H7 (cell line): ENCODE results near the gene SYT13. TPM values are rescaled to one million over a fixed set of nuclear protein-coding genes. Genes with fewer than 3 reads are reported as not detected.

ENCODE experiments used
- DNase-seq: peaks from one replicate; pipeline ENCODE4 v3.0.0; 2012
- H3K27me3 ChIP-seq: 2 replicates; pipeline ENCODE4 v1.6.0; 2011; ENCODE audit warnings: mild to moderate bottlenecking, low read length; ENCODE audit not compliant: control insufficient read depth, insufficient read depth
- H3K36me3 ChIP-seq: replicated peaks from 2 replicates; pipeline ENCODE4 v1.5.1; 2011; ENCODE audit warnings: low read length; ENCODE audit not compliant: control insufficient read depth, insufficient read depth
- H3K4me3 ChIP-seq: 2 replicates; pipeline ENCODE4 v1.5.1; 2011; ENCODE audit warnings: low read depth, mild to moderate bottlenecking, control low read depth, low read length, moderate library complexity; ENCODE audit not compliant: insufficient read depth
- total RNA-seq: library from RNA; depleted of rRNA; stranded (reverse); fragments of >200 nt; shearing (Covaris generic); gene quantifications from 2 replicates; pipeline ENCODE4 v1.2.3, GENCODE V29; 2014

The SYT13 gene
- total RNA-seq, 1 experiment from 2014 or later = 6.1 TPM

DNA sequence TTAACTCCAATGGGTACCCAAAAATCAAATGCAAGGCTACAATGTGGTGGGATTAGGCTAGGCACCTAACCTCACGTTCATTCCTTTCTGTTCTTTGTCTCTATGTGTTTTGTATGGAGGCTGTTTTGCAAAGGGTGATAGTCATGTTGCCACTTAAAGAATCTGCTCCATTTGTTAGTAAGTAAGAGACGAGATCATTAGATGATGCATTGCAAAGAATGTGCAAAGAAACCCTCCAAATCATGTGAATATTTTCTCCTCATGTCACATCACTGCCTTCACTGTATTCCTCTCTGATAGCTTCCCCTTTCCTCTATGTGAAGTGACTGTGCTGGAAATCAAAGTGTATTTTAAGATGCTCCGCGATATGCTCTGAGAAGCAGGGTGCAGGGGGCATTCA is 11.9 kb downstream of the SYT13 start:
- H3K27me3 ChIP-seq = no peaks in the 10 kb centered on the region; the same call in none of the 2 replicates
- DNase-seq = no peak
- no peak overlapping the region for H3K4me3 ChIP-seq
- no peaks in the 10 kb centered on the region for H3K36me3 ChIP-seq

GRCh38 chr11:45273509-45273908 is 12.6 kb downstream of the SYT13 start:
- H3K4me3 ChIP-seq = no peak overlapping the region
- H3K36me3 ChIP-seq = no peaks in the 10 kb centered on the region
- DNase-seq = no peak
- no peaks in the 10 kb centered on the region; the same call in none of the 2 replicates for H3K27me3 ChIP-seq

DNA sequence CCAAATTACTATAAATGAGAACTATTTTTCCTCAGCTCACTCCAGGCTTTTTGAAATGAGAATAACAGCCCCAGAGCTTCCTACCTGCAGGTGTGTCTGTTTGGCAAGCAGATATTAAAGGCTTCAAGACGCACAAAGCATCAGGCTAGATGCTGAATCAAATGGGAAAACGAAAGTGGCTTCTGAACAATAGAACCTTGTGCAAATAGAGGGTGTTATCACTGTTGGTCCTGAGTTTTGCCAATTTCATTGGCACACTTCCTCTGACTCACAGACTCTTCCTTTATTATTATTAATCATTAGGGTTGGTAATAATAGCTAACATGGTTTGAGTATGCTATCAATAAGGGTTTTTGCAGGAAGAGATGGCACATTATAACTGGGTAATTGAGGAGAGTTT is 13.4 kb downstream of the SYT13 start:
- no peaks in the 10 kb centered on the region for H3K36me3 ChIP-seq
- no peaks in the 10 kb centered on the region; the same call in none of the 2 replicates for H3K27me3 ChIP-seq
- H3K4me3 ChIP-seq = no peak overlapping the region
- DNase-seq = no peak

GRCh38 chr11:45270946-45271716 is 15.0 kb downstream of the SYT13 start:
- DNase-seq = no peak
- H3K27me3 ChIP-seq = peaks cover 2% of the 10 kb centered on the region
- H3K4me3 ChIP-seq = no peak overlapping the region
- H3K36me3 ChIP-seq = no peaks in the 10 kb centered on the region

DNA sequence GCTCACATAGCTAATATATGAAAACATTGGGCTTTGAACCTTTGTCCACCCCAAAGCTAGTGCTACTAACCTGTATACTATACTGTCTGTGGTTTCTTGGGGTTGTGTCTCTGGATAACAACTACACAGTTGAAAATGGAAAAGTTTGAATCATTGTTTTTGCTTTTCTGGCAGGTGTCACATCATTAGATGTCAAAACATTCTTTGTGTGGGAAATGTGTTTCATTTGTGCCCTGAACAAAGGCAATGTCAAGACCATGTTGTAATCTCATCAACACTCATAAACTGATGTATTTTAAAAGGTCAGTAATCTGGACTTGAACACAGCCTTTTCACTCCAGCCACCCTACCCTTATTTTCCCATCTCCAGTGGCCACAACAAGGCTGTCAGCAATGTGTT is 16.5 kb downstream of the SYT13 start:
- H3K36me3 ChIP-seq = no peaks in the 10 kb centered on the region
- peaks cover 2% of the 10 kb centered on the region; the same call in 1 of the 2 replicates for H3K27me3 ChIP-seq
- no peak for DNase-seq
- no peak overlapping the region for H3K4me3 ChIP-seq

GRCh38 chr11:45267652-45268299 is 18.4 kb downstream of the SYT13 start:
- Histone ChIP-seq H3K27me3 (peaks cover 2% of the 10 kb centered on the region; the same call in 1 of the 2 replicates), H3K4me3 (no peak overlapping the region), H3K36me3 (no peaks in the 10 kb centered on the region)
- DNase-seq = no peak

GRCh38 chr11:45267052-45267451 is 19.1 kb downstream of the SYT13 start:
- Histone ChIP-seq H3K4me3 (no peak overlapping the region), H3K36me3 (no peaks in the 10 kb centered on the region), H3K27me3 (peaks cover 2% of the 10 kb centered on the region; the same call in 1 of the 2 replicates)
- peak; percentile 80 for DNase-seq

GRCh38 chr11:45266676-45267020 is 19.5 kb downstream of the SYT13 start:
- Histone ChIP-seq H3K27me3 (peaks cover 2% of the 10 kb centered on the region; the same call in 1 of the 2 replicates), H3K4me3 (no peak overlapping the region), H3K36me3 (no peaks in the 10 kb centered on the region)
- DNase-seq = no peak

DNA sequence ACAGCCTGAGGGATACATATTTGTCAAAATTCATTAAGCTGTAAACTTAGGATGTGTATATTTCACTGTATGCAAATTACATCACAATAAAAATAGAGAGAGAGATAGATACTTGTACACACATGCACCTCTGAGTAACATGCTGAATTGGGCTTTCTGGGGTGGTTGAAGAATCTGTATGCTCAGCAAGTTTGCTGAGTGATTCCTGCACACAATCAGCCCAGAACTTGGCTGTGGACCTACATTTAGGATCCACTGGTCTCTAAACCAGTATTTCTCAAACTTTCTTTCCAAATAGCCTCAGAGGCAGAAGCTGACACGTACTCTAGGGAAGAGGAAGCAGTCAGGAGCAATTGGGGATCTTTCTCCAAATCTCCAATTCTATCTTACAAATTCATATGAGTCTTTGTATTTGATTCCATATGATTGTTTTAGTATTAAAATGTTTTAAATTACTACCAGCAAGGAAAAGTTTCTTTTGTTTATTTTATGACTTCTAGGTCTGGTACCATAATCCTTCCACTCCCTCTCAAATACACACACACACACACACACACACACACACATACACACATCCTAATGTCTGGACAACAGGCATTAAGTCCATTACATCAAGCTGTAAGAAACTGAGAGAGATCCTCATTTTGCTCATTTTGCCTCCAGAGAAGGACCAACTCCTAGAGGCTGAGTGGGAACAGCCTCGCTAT is 20.0 kb downstream of the SYT13 start:
- Histone ChIP-seq H3K4me3 (no peak overlapping the region), H3K27me3 (peaks cover 2% of the 10 kb centered on the region; the same call in 1 of the 2 replicates), H3K36me3 (no peaks in the 10 kb centered on the region)
- DNase-seq = no peak

DNA sequence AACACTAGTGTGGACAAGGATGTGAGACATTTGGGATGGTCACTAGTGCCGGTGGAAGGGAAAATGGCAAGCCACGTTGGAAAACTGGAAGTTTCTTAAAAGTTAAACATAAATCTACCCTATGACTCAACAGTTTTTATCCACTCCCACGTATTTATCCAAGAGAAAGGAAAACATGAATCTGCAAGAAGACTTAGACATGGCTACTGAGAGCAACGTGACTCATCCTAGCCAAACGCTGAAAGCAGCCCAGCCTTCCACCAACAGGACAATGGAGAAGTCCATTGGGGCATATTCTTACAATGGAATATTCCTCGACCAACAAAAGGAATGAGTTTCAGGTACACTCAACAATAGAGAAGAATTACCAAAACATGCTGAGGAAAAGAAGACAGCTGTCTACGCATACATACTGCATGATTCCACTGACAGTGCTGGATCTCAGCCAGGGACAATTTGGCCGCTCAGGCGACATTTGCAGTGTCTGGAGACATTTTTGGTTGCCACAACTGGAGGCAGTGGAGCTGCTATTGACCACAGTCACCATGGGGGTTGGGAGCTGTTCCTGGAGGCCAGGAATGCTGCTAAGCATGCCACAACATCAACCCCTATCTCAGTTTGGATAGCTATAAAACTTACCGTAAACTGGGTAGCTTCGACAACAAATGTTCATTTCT is 21.2 kb downstream of the SYT13 start:
- H3K4me3 ChIP-seq = no peak overlapping the region

DNA sequence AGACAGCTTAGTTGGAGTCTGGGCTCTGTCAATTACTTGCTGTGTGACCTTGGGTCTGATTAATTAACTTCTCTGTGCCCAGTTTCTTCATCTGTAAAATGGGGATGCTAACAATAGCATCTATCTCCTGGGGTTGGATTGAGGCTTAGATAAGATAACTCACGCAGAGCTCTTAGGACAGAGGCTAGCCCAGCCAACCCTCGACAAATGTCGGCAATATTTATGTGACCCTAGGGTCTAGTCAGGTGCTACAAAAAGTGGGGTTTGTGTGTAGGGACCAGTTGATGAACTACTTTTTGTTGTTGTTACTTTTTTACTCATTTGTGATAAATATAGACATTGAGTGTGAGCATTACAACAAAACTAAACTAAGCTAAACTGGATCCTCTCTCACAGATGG is 22.4 kb downstream of the SYT13 start:
- Histone ChIP-seq H3K4me3 (no peak overlapping the region), H3K27me3 (peaks cover 2% of the 10 kb centered on the region; the same call in 1 of the 2 replicates), H3K36me3 (no peaks in the 10 kb centered on the region)
- no peak for DNase-seq

More for the DNA sequence above, 21.2 kb downstream of the SYT13 start:
- no peaks in the 10 kb centered on the region for H3K36me3 ChIP-seq
- H3K27me3 ChIP-seq = peaks cover 2% of the 10 kb centered on the region; the same call in 1 of the 2 replicates
- no peak for DNase-seq

GRCh38 chr11:45262900-45263299 is 23.2 kb downstream of the SYT13 start:
- H3K27me3 ChIP-seq = peaks cover 2% of the 10 kb centered on the region; the same call in 1 of the 2 replicates
- no peak for DNase-seq
- H3K36me3 ChIP-seq = no peaks in the 10 kb centered on the region
- no peak overlapping the region for H3K4me3 ChIP-seq

DNA sequence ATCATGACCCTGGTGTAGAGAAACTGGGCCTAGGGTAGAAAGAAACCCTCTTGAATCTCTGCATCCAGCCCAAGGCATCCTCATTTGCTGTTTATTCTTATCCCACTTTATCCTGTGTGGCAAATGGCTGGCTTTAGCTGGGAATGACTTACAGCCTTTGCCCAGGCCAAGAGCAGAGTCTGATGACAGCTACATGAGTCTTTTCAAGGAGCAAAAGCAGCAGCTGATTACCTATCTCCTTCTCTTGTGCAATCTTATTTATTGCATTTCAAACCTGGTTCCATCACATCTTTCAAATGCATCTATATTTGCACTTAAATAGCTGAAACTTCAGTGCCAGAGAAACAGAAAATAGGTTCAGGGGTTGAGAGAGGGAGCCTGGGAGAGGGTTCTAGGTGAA is 26.1 kb downstream of the SYT13 start:
- DNase-seq = no peak
- H3K27me3 ChIP-seq = no peaks in the 10 kb centered on the region
- no peak overlapping the region for H3K4me3 ChIP-seq
- H3K36me3 ChIP-seq = no peaks in the 10 kb centered on the region

GRCh38 chr11:45259592-45259991 is 26.5 kb downstream of the SYT13 start:
- DNase-seq = no peak
- no peak overlapping the region for H3K4me3 ChIP-seq

More at GRCh38 chr11:45259592-45259991, 26.5 kb downstream of the SYT13 start:
- Histone ChIP-seq H3K27me3 (no peaks in the 10 kb centered on the region), H3K36me3 (no peaks in the 10 kb centered on the region)
